Uterus (tissue), 4 donors: Measurements from ENCODE around the gene PROK1. TPM values are rescaled to one million over a fixed set of nuclear protein-coding genes. Genes with fewer than 3 reads are reported as not detected.
"Not testable (repeated sequence)": the region's sequence is repeated elsewhere in the genome, so short reads cannot be mapped to it uniquely, and the experiment has no call there.

ENCODE experiments used
- DNase-seq, 2 donors: peaks; one replicate each; pipeline ENCODE4 v3.0.0-alpha.2; 2019 to 2020
- H3K27ac ChIP-seq, 2 donors: fragments of 200-600 bp; sonication (generic); 1 replicate in 1 of 2; 2 replicates in 1 of 2; pipeline ENCODE4 v1.5.1; 2016 to 2018
- H3K27me3 ChIP-seq, 2 donors: fragments of 200-600 bp; sonication (generic); one replicate each; pipeline ENCODE4 v1.5.1; 2018 to 2019; ENCODE audit warnings: control low read depth in 1 of 2
- H3K36me3 ChIP-seq, 2 donors: fragments of 200-600 bp; sonication (generic); one replicate each; pipeline ENCODE4 v1.5.1; 2019; ENCODE audit warnings: control low read depth in 1 of 2
- H3K4me1 ChIP-seq, 2 donors: fragments of 200-600 bp; sonication (generic); one replicate each; pipeline ENCODE4 v1.5.1; 2018 to 2019; ENCODE audit warnings: control low read depth in 1 of 2
- H3K4me3 ChIP-seq, 2 donors: fragments of 200-600 bp; sonication (generic); 1 replicate in 1 of 2; 2 replicates in 1 of 2; pipeline ENCODE4 v1.5.1; 2018 to 2019; ENCODE audit warnings: mild to moderate bottlenecking in 1 of 2
- H3K9me3 ChIP-seq, 2 donors: fragments of 200-600 bp; sonication (generic); one replicate each; pipeline ENCODE4 v1.5.1; 2019; ENCODE audit warnings: control low read depth in 1 of 2
- POLR2A ChIP-seq, 2 donors: fragments of 450-650 bp; IDR thresholded peaks; one replicate each; pipeline ENCODE4 v1.6.1; 2016; ENCODE audit warnings: antibody characterized with exemption in 2 of 2, mild to moderate bottlenecking in 1 of 2, moderate library complexity in 1 of 2
- intact Hi-C: fragments of 100-400 bp; cut with DNase I; formaldehyde crosslinking; loops from one replicate; pipeline ENCODE4 v1.15.1; 2023; ENCODE audit warnings: low total_unique reads
- total RNA-seq, 4 donors: library from RNA; depleted of rRNA in 3 of 4; stranded (reverse); fragments of >200 nt in 3 of 4; gene quantifications; one replicate each; pipeline versions ENCODE4 v1.1.0 to v1.2.4, GENCODE V29; 2014 to 2023
- TF ChIP-seq, protein P1 (sequence below), 4 experiments: fragments of 200-600 bp in 2 of 4; fragments of 450-650 bp in 2 of 4; sonication (generic) in 2 of 4; IDR thresholded peaks; one replicate each; pipeline ENCODE4 v1.5.1; 2016 to 2019; ENCODE audit warnings: antibody characterized with exemption in 4 of 4, mild to moderate bottlenecking in 2 of 4, moderate library complexity in 1 of 4
- donor health status: DM: yes; HTN: yes; CAD: no.

Gene PROK1
- 1 to 10 TPM in 1 of 4 donors, not detected in 3; 1.4 TPM for total RNA-seq

DNA sequence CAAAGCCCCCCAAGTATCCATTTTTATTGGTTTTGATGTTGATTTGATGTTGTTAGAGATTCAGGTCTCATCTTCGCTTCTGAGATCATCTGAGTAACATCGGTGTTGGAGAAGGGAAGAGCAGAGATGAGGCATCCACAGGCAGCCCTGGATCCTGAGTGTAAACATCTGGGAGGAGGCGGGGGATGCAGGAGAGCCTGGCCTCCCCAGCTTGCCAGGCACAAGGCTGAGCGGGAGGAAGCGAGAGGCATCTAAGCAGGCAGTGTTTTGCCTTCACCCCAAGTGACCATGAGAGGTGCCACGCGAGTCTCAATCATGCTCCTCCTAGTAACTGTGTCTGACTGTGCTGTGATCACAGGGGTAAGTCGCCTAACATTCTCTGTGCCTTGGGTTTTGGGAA, at the start of gene PROK1:
TSS of gene PROK1 (plus strand) at position 221 of the 400 bp plus-strand sequence. CDS start at position 289, 68 bp downstream.
- peak within 1 kb of the TSS in 1 of 2 donors; percentile 20 for H3K4me3 ChIP-seq
- no peaks in the 10 kb centered on the region for H3K9me3 ChIP-seq
- H3K27me3 ChIP-seq = no peaks in the 10 kb centered on the region
- no peak for DNase-seq
- no peak for TF ChIP-seq POLR2A (IDR thresholded peaks at IDR 0.05)
- TF ChIP-seq, protein P1, sequence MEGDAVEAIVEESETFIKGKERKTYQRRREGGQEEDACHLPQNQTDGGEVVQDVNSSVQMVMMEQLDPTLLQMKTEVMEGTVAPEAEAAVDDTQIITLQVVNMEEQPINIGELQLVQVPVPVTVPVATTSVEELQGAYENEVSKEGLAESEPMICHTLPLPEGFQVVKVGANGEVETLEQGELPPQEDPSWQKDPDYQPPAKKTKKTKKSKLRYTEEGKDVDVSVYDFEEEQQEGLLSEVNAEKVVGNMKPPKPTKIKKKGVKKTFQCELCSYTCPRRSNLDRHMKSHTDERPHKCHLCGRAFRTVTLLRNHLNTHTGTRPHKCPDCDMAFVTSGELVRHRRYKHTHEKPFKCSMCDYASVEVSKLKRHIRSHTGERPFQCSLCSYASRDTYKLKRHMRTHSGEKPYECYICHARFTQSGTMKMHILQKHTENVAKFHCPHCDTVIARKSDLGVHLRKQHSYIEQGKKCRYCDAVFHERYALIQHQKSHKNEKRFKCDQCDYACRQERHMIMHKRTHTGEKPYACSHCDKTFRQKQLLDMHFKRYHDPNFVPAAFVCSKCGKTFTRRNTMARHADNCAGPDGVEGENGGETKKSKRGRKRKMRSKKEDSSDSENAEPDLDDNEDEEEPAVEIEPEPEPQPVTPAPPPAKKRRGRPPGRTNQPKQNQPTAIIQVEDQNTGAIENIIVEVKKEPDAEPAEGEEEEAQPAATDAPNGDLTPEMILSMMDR (IDR thresholded peaks at IDR 0.05) = no peak
- no peaks in the 10 kb centered on the region for H3K36me3 ChIP-seq
- H3K4me1 ChIP-seq = no peaks in the 10 kb centered on the region
- no peak within 1 kb of the TSS for H3K27ac ChIP-seq
- intact Hi-C loops = no loop called here

GRCh38 chr1:110403805-110404204, 47.1 kb upstream of the PROK1 start:
- H3K9me3 ChIP-seq = no peaks in the 10 kb centered on the region
- intact Hi-C loops = no loop called here
- H3K27ac ChIP-seq = no peak overlapping the region
- H3K36me3 ChIP-seq = no peaks in the 10 kb centered on the region
- DNase-seq = no peak
- TF ChIP-seq, protein P1 (IDR thresholded peaks at IDR 0.05) = no peak
- TF ChIP-seq POLR2A (IDR thresholded peaks at IDR 0.05) = no peak
- H3K4me3 ChIP-seq = no peak overlapping the region
- no peaks in the 10 kb centered on the region for H3K27me3 ChIP-seq
- H3K4me1 ChIP-seq = peaks cover 0 to 5% of the 10 kb centered on the region in 2 donors

DNA sequence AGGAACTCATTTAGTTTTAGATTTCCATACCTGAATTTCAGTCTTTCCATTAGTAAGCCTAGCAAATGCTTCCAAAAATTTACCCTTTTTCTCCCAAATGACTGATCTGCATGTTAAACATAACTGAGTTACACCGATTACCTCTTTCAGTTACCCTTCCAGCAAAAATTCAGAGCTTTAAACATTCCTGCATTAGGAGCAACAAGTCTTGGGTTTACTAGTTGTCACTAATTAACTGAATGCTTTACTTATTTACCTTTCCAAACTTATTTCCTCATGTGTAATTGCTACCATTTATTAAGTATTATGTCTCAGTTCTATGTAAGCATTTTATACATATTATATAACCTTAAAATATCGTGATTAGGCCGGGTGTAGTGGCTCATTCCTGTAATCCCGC, 46.5 kb upstream of the PROK1 start:
- H3K27me3 ChIP-seq = no peaks in the 10 kb centered on the region
- H3K9me3 ChIP-seq = no peaks in the 10 kb centered on the region
- no peak for DNase-seq
- no peaks in the 10 kb centered on the region for H3K36me3 ChIP-seq
- TF ChIP-seq, protein P1 (IDR thresholded peaks at IDR 0.05) = no peak
- no peak for TF ChIP-seq POLR2A (IDR thresholded peaks at IDR 0.05)
- no peak overlapping the region for H3K27ac ChIP-seq
- peaks cover 0 to 5% of the 10 kb centered on the region in 2 donors for H3K4me1 ChIP-seq
- intact Hi-C loops = no loop called here
- H3K4me3 ChIP-seq = no peak overlapping the region

GRCh38 chr1:110406407-110406806, 44.5 kb upstream of the PROK1 start:
- intact Hi-C loops = loop anchor here (2.0 kb wide), 1 partner anchor 70 kb away; no protein-coding TSS in a partner anchor
- H3K27me3 ChIP-seq, H3K36me3 ChIP-seq, DNase-seq, H3K4me1 ChIP-seq, H3K9me3 ChIP-seq: not testable (repeated sequence)
- peak overlapping the region; percentile 94 for H3K27ac ChIP-seq
- H3K4me3 ChIP-seq = peak overlapping the region; percentile 86 to 99

DNA sequence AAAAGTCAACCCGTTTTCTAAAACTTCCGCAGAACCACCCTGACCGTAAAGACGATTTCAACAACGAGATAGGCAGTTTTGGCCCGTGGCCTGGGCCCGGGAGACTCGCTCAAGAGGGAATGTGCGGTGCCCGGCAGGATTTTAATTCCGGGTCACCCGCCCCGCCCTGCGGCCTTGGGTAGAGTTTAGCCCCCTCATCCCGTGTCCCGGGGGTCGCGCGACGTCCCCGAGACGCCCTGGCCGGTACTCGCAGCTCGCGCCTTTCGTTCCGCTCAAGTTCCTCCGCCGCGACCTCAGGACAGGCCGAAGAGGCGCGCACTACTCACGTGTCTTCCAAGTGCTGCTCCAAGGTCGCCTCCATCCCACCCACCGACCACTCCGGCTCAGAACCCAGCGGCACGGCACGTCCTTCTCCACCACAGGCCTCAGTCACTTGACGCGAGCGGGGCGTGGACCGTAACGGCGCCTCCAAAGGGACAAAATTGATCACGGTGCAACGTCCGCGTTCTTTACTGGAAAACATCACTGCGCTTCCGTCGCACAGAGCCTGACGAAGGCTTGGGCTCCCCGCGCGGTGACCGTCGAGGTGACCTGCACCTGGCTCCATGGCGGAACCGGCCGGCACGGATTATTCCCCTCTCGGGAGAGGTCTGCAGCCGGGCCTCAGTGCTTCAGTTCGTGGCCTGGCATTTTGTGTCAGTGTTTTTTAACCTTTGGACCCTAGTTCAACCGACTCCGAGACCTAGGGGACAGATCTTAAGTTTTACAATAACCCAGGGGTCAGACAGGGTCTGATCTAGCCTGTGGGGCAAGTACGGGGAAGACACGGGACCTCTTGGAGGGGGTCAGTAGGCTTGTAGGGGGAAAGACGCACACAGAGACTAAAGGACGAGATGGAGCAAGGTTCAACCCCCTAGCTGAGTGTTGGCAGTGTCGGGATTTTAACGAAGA, 43.4 kb upstream of the PROK1 start, which contains the start of gene LAMTOR5:
TSS of gene LAMTOR5 (minus strand) at position 435 of the 951 bp plus-strand sequence. CDS start at position 361, 74 bp downstream.
- H3K27ac ChIP-seq = peak within 1 kb of the TSS; percentile 94
- no peaks in the 10 kb centered on the region for H3K36me3 ChIP-seq
- H3K4me3 ChIP-seq = peak within 1 kb of the TSS; percentile 86 to 99
- no peaks in the 10 kb centered on the region for H3K9me3 ChIP-seq
- H3K4me1 ChIP-seq = peaks cover 0 to 5% of the 10 kb centered on the region in 2 donors
- intact Hi-C loops = loop anchor here (2.0 kb wide), 1 partner anchor 71 kb away; no protein-coding TSS in a partner anchor
- peak; percentile 60 to 86 for TF ChIP-seq POLR2A (IDR thresholded peaks at IDR 0.05)
- TF ChIP-seq, protein P1 (IDR thresholded peaks at IDR 0.05) = peak; percentile 5 to 47 (median 18)
- DNase-seq = peak; percentile 90 to 93
- no peaks in the 10 kb centered on the region for H3K27me3 ChIP-seq
